Neuronal stem cell (in vitro differentiated cells): ENCODE measurements around the gene AIFM1.

ENCODE experiments used
- DNase-seq: peaks from one replicate; pipeline ENCODE4 v3.0.0-alpha.2; 2013; ENCODE audit warnings: low spot score
- H2AFZ ChIP-seq: one replicate; pipeline ENCODE4 v1.6.1; 2013; ENCODE audit warnings: mild to moderate bottlenecking, low read length, inconsistent platforms
- H2AK5ac ChIP-seq: 2 replicates; pipeline ENCODE4 v1.6.1; 2013; ENCODE audit warnings: low read depth, mild to moderate bottlenecking, inconsistent platforms, low read length, moderate library complexity, mixed read lengths
- H2BK120ac ChIP-seq: 2 replicates; pipeline ENCODE4 v1.6.1; 2013; ENCODE audit warnings: low read depth, mild to moderate bottlenecking, inconsistent platforms, low read length, moderate library complexity, mixed read lengths
- H2BK12ac ChIP-seq: one replicate; pipeline ENCODE4 v1.6.1; 2013; ENCODE audit warnings: low read length, inconsistent platforms
- H2BK15ac ChIP-seq: 2 replicates; pipeline ENCODE4 v1.6.1; 2013; ENCODE audit warnings: mild to moderate bottlenecking, low read length, inconsistent platforms, mixed read lengths
- H2BK5ac ChIP-seq: one replicate; pipeline ENCODE4 v1.6.1; 2013; ENCODE audit warnings: inconsistent platforms, mild to moderate bottlenecking, low read length, moderate library complexity
- H3K14ac ChIP-seq: one replicate; pipeline ENCODE4 v1.6.1; 2013; ENCODE audit warnings: low read length, inconsistent platforms
- H3K18ac ChIP-seq: 2 replicates; pipeline ENCODE4 v1.6.1; 2013; ENCODE audit warnings: low read length, inconsistent platforms
- H3K23ac ChIP-seq: 2 replicates; pipeline ENCODE4 v1.6.1; 2013; ENCODE audit warnings: low read depth, mild to moderate bottlenecking, mixed read lengths, low read length, inconsistent platforms; ENCODE audit not compliant: poor library complexity
- H3K27ac ChIP-seq: replicated peaks from 3 replicates; pipeline ENCODE4 v1.5.1; 2013; ENCODE audit warnings: low read length, inconsistent platforms
- H3K27me3 ChIP-seq, 3 experiments: 2 replicates each; pipeline ENCODE4 v1.6.1; 2013; ENCODE audit warnings: low read length in 3 of 3, mild to moderate bottlenecking in 2 of 3, inconsistent platforms in 1 of 3, low read depth in 1 of 3, mixed read lengths in 1 of 3, moderate library complexity in 1 of 3; ENCODE audit not compliant: control insufficient read depth in 3 of 3, insufficient read depth in 3 of 3
- H3K36me3 ChIP-seq, 2 donors: replicated peaks in 1 of 2; 2 replicates each; pipeline ENCODE4 v1.6.1; 2013; ENCODE audit warnings: low read length in 2 of 2; ENCODE audit not compliant: control insufficient read depth in 2 of 2, insufficient read depth in 2 of 2
- H3K4ac ChIP-seq: 2 replicates; pipeline ENCODE4 v1.6.1; 2013; ENCODE audit warnings: inconsistent platforms, mild to moderate bottlenecking, low read length, moderate library complexity
- H3K4me1 ChIP-seq, 2 donors: 1 replicate in 1 of 2; 2 replicates in 1 of 2; pipeline ENCODE4 v1.6.1; 2013; ENCODE audit warnings: low read length in 2 of 2, low read depth in 1 of 2; ENCODE audit not compliant: control insufficient read depth in 2 of 2, insufficient read depth in 1 of 2
- H3K4me2 ChIP-seq: one replicate; pipeline ENCODE4 v1.6.1; 2013; ENCODE audit warnings: mild to moderate bottlenecking, low read length, inconsistent platforms; ENCODE audit not compliant: insufficient read depth, poor library complexity, severe bottlenecking
- H3K4me3 ChIP-seq, 2 donors: 2 replicates each; pipeline ENCODE4 v1.5.1; 2013; ENCODE audit warnings: low read length in 2 of 2, mild to moderate bottlenecking in 2 of 2, inconsistent platforms in 1 of 2, moderate library complexity in 1 of 2
- H3K79me1 ChIP-seq: one replicate; pipeline ENCODE4 v1.6.1; 2013; ENCODE audit warnings: low read depth, mild to moderate bottlenecking, inconsistent platforms, low read length, moderate library complexity
- H3K9ac ChIP-seq: one replicate; pipeline ENCODE4 v1.6.1; 2013; ENCODE audit warnings: mild to moderate bottlenecking, low read depth, low read length, inconsistent platforms; ENCODE audit not compliant: poor library complexity
- H3K9me3 ChIP-seq, 2 donors: replicated peaks in 1 of 2; 2 replicates each; pipeline versions ENCODE3 to v1.6.1; 2013; ENCODE audit warnings: low read length in 2 of 2, mild to moderate bottlenecking in 2 of 2, inconsistent platforms in 1 of 2, low read depth in 1 of 2, mixed read lengths in 1 of 2, moderate library complexity in 1 of 2; ENCODE audit not compliant: control insufficient read depth in 2 of 2, insufficient read depth in 1 of 2
- H4K8ac ChIP-seq: one replicate; pipeline ENCODE4 v1.6.1; 2013; ENCODE audit warnings: low read depth, mild to moderate bottlenecking, inconsistent platforms, low read length, moderate library complexity
- H4K91ac ChIP-seq: one replicate; pipeline ENCODE4 v1.6.1; 2013; ENCODE audit warnings: low read length, low read depth, mild to moderate bottlenecking, inconsistent platforms; ENCODE audit not compliant: poor library complexity
- WGBS, 2 donors: extraction: QIAGEN DNeasy Blood & Tissue Kit; methylation state at CpG; one replicate each; pipeline ENCODE4 v1.1.7; 2013; ENCODE audit warnings: missing lambda C conversion rate in 2 of 2, mixed read lengths in 1 of 2; ENCODE audit not compliant: insufficient read length in 2 of 2, insufficient replicate concordance in 1 of 2; ENCODE audit errors: extremely low coverage in 2 of 2; 5-methylcytosine and 5-hydroxymethylcytosine counted together

AIFM1 gene

GRCh38 chrX:130120746-130121504, 44.7 kb downstream of the AIFM1 start:
- no CpG with 5 or more reads among the region's 58 CpGs for WGBS, 2 donors
- Histone ChIP-seq H3K23ac (no peak overlapping the region), H3K9me3 (no peaks in the 10 kb centered on the region), H3K27ac (no peak overlapping the region), H2BK5ac (no peak overlapping the region), H3K79me1 (no peaks in the 10 kb centered on the region), H3K9ac (peak overlapping the region; percentile 90), H3K36me3 (peaks cover 0 to 11% of the 10 kb centered on the region in 2 donors), H3K4ac (no peak overlapping the region), H2AFZ (no peak overlapping the region), H2BK120ac (no peak overlapping the region), H3K4me3 (peak overlapping the region in 1 of 2 donors; percentile 75), H3K27me3 (no peaks in the 10 kb centered on the region), H3K4me2 (peak overlapping the region; percentile 77), H3K14ac (no peak overlapping the region), H2AK5ac (no peak overlapping the region), H2BK12ac (no peak overlapping the region), H3K4me1 (peaks cover 2 to 6% of the 10 kb centered on the region in 2 donors), H4K8ac (no peak overlapping the region), H3K18ac (peak overlapping the region; percentile 85), H4K91ac (no peak overlapping the region), H2BK15ac (no peak overlapping the region)
- DNase-seq = peak; percentile 51

GRCh38 chrX:130120321-130120731, 45.3 kb downstream of the AIFM1 start:
- H2BK5ac ChIP-seq = no peak overlapping the region
- no peak overlapping the region for H2AK5ac ChIP-seq
- no peak overlapping the region for H4K8ac ChIP-seq
- H3K9me3 ChIP-seq = no peaks in the 10 kb centered on the region
- no CpG with 5 or more reads among the region's 28 CpGs for WGBS, 2 donors
- H3K79me1 ChIP-seq = no peaks in the 10 kb centered on the region
- peaks cover 0 to 6% of the 10 kb centered on the region in 2 donors for H3K36me3 ChIP-seq
- no peak overlapping the region for H2BK120ac ChIP-seq
- H3K18ac ChIP-seq = peak overlapping the region; percentile 13
- peaks cover 2 to 6% of the 10 kb centered on the region in 2 donors for H3K4me1 ChIP-seq
- H3K4ac ChIP-seq = no peak overlapping the region
- H3K9ac ChIP-seq = no peak overlapping the region
- H3K27ac ChIP-seq = no peak overlapping the region
- H4K91ac ChIP-seq = no peak overlapping the region
- no peaks in the 10 kb centered on the region for H3K27me3 ChIP-seq
- no peak overlapping the region for H2BK12ac ChIP-seq
- no peak for DNase-seq
- H3K4me3 ChIP-seq = peak overlapping the region in 1 of 2 donors; percentile 75
- H3K14ac ChIP-seq = no peak overlapping the region
- no peak overlapping the region for H3K23ac ChIP-seq
- peak overlapping the region; percentile 77 for H3K4me2 ChIP-seq
- H2AFZ ChIP-seq = no peak overlapping the region
- no peak overlapping the region for H2BK15ac ChIP-seq

GRCh38 chrX:130119312-130119898, 46.2 kb downstream of the AIFM1 start:
- Histone ChIP-seq H2BK12ac (no peak overlapping the region), H3K4me1 (peaks cover 2 to 6% of the 10 kb centered on the region in 2 donors), H4K8ac (no peak overlapping the region), H2BK15ac (no peak overlapping the region), H3K9me3 (no peaks in the 10 kb centered on the region), H2BK120ac (no peak overlapping the region), H3K9ac (no peak overlapping the region), H2BK5ac (no peak overlapping the region), H3K18ac (peak overlapping the region; percentile 28), H3K27me3 (no peaks in the 10 kb centered on the region), H2AFZ (no peak overlapping the region), H3K36me3 (no peaks in the 10 kb centered on the region), H3K4ac (no peak overlapping the region), H3K4me3 (no peak overlapping the region), H4K91ac (no peak overlapping the region), H3K14ac (no peak overlapping the region), H2AK5ac (no peak overlapping the region), H3K27ac (no peak overlapping the region), H3K23ac (no peak overlapping the region), H3K4me2 (no peak overlapping the region), H3K79me1 (no peaks in the 10 kb centered on the region)
- WGBS, 2 donors = no CpG with 5 or more reads among the region's 14 CpGs
- no peak for DNase-seq
